Amniotic stem cell (primary cell): ENCODE data around the gene HAGHL.

Source experiments
- DNase-seq: peaks from one replicate; lab custom pipeline; 2025; lab: John Stamatoyannopoulos, UW

The HAGHL gene

GRCh38 chr16:759110-759910 is 32.4 kb downstream of the HAGHL start:
- DNase-seq = no peak

GRCh38 chr16:760065-760464 is 33.2 kb downstream of the HAGHL start:
- no peak for DNase-seq

GRCh38 chr16:760545-761343 is 33.8 kb downstream of the HAGHL start, which contains the start of gene MSLN:
Gene MSLN (plus strand): TSS chr16:760734. CDS start chr16:762681, 1,947 bp downstream.
- DNase-seq = no peak

GRCh38 chr16:761625-762513 is 35.0 kb downstream of the HAGHL start:
- DNase-seq = no peak

DNA sequence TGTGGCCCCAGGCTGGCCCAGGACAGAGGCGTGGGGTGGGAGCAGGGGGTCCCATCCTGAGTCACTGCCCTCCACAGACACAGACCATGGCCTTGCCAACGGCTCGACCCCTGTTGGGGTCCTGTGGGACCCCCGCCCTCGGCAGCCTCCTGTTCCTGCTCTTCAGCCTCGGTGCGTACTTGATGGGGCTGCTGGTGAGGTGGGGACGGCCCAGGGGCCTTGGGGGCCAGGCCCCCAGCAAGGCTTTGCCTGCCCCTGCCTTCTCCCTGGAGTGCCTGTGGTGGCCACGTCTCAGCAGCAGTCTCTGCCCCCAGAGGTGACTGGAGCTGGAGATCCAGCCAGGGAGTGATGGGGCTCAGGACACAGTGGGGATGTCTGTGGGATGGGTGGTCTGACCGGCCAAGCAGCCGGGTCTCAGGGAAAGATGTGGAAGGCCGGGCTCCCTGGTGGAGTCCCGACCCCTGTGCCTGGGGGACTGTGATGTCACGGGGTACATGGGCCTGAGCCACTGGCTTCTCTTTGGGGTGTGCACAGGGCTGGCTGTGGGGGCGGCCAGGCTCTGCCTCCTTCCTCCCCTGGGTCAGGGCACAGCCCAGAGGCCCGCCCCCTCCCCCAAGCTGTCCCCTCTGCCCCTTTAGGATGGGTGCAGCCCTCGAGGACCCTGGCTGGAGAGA is 35.8 kb downstream of the HAGHL start:
- DNase-seq = no peak

GRCh38 chr16:763369-764183 is 36.7 kb downstream of the HAGHL start:
- no peak for DNase-seq

DNA sequence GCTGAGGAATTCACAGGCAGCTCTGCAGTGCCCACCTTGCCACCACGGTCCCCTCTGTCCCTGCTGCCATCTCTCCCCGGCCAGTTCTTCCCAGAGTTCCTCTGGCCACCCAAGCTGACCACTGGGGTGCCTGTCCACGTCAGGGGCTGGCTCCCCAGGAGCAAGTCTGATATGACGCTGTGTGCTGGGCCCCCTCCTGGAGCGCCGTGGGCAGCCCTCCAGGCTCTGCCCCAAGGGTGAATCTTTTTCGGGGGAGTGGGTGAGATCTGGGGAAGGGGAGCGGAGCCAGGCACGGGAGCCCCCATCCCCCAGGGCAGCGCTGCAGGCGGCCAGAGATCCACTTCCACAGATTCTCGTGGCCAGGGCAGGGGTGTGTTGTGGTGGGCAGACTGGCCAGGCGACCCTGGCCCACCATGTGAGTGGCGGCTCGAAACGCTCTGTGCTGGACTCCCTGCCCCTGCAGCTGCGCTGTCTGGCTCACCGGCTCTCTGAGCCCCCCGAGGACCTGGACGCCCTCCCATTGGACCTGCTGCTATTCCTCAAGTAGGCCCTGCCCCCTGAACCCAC is 37.4 kb downstream of the HAGHL start:
- no peak for DNase-seq

DNA sequence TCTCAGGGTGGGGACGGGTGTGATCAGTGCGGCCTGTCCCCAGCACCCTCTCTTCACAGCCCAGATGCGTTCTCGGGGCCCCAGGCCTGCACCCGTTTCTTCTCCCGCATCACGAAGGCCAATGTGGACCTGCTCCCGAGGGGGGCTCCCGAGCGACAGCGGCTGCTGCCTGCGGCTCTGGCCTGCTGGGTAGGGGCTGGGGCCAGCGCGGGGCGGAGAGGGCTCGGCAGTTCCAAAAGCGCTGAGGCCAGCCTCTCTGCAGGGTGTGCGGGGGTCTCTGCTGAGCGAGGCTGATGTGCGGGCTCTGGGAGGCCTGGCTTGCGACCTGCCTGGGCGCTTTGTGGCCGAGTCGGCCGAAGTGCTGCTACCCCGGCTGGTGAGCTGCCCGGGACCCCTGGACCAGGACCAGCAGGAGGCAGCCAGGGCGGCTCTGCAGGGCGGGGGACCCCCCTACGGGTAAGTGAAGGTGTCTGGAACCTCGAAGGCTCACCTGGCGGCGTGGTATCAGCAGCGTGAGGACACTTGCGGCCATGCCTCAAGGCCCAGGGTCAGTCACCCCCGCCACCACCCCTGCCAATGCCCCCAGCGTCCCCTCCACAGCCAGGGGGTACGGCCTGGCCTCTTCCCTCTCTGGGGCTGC is 38.1 kb downstream of the HAGHL start:
- no peak for DNase-seq

- DNase-seq = no peak
Measured at GRCh38 chr16:765488-765865, 38.6 kb downstream of the HAGHL start.

GRCh38 chr16:766008-766819 is 39.3 kb downstream of the HAGHL start:
- DNase-seq = no peak

DNA sequence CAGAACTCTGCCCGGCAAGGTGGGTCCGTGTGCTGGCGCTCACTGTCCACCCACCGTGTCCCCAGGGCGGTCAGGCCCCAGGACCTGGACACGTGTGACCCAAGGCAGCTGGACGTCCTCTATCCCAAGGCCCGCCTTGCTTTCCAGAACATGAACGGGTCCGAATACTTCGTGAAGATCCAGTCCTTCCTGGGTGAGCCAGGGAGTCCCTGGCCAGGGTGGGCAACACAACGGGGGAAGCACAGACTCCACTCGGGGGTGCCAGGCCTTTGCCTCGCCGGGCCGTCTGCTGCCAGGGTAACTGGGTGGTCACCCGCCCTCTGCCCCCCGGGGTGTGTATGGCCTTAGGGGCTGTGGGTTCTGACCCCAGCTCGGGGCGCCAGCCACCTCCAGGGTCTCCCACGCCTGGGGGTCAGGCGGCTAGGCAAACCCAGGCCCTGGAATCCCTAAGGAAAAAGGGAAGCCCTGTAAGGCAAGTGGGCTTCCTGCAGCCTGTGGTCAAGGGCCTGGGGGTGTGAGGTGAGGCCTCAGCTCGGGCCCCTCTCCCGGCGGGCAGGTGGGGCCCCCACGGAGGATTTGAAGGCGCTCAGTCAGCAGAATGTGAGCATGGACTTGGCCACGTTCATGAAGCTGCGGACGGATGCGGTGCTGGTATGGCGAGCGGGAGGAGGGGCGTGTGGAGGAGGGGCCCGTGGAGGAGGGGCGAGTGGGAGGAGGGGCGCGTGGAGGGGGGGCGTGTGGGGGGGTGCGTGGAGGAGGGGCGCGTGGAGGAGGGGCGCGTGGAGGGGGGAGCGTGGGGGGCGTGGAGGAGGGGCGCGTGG is 40.1 kb downstream of the HAGHL start:
- no peak for DNase-seq

DNA sequence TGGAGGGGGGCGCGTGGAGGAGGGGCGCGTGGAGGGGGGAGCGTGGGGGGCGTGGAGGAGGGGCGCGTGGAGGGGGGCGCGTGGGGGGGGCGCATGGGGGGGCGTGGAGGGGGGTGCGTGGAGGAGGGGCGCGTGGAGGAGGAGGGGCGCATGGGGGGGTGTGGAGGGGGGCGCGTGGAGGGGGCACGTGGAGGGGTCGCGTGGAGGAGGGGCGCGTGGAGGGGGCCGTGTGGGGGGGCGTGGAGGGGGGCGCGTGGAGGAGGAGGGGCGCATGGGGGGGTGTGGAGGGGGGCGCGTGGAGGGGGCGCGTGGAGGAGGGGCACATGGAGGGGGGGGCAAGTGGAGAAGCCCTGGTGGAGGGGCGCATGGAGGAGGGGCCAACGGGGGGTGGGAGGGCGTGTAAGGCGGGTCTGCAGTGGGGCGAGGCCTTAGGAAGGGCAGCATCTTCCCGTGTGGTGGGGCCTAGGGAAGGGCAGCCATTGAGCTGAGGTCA is 40.9 kb downstream of the HAGHL start:
- DNase-seq = no peak

- DNase-seq = no peak
Measured at GRCh38 chr16:768428-768827, 41.5 kb downstream of the HAGHL start.

DNA sequence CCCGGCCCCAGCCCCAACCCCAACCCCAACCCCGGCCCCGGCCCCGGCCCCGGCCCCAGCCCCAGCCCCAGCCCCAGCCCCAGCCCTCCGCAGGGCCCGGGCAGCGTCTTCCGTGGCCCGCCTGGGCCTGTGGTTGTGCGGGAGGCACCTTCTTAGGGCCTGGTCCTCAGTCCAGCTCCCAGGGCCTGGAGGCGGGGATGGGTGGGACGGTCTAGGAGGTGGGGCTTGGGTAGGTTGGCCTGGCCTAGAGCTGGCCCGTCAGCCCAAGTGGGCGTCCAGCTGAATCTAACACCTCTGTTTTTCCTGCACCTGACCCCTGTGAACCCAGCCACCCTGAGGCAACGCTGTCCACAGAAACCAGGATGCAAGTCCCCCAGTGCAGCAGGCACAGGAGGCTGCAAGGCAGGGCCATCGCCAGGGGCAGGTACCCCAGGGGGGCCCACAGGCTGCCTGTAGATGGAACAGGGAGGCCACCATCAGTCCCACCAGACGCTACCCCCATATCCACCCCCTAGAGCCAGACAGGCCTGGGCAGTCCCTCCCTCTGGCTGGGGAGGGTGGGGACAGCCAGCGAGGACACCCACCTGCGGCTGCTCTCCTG is 42.4 kb downstream of the HAGHL start:
- DNase-seq = no peak

GRCh38 chr16:769934-770333 is 43.0 kb downstream of the HAGHL start:
- no peak for DNase-seq

DNA sequence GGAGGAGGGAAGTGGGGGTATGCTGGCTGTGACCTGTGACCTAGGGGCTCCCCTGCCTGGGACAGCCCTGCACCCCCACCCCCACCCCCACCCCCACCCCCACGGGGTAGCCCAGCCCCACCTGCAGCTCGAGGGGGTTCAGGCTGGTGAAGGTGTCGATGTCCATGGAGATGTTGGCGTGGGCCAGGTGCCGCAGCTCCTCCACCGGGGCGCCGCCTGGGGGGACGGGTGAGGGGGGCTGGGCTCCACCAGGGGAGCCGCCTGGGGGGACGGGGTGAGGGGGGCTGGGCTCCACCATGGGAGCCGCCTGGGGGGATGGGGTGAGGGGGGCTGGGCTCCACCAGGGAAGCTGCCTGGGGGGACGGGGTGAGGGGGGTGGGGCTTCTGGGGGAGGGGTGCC is 43.5 kb downstream of the HAGHL start:
- no peak for DNase-seq

GRCh38 chr16:772959-773358 is 46.1 kb downstream of the HAGHL start:
- DNase-seq = no peak
